Activated B cell treated with CpG ODN at 0.5 μM for 24 hours (primary cell): ENCODE measurements around the gene IGFBP6. TPM values are rescaled to one million over a fixed set of nuclear protein-coding genes. Genes with fewer than 3 reads are reported as not detected.

Experiments used
- ATAC-seq: fragments of 200-7000 bp; cut with Tn5 transposase; one replicate; pipeline ENCODE4 v1.10.0; 2021; ENCODE audit warnings: low read depth, mild to moderate bottlenecking, moderate library complexity
- CTCF ChIA-PET: fragments of 350-600 bp; sonication (Branson Sonifier 250); formaldehyde crosslinking; loops from one replicate; lab custom pipeline; 2021; ENCODE audit warnings: antibody characterized with exemption; lab: Charles Lee
- POLR2A ChIA-PET: fragments of 350-600 bp; sonication (Branson Sonifier 250); formaldehyde crosslinking; loops from one replicate; lab custom pipeline; 2021; ENCODE audit warnings: antibody characterized with exemption; lab: Charles Lee
- DNase-seq: peaks from one replicate; pipeline ENCODE4 v3.0.0; 2022
- H3K27ac Mint-ChIP-seq: one replicate; pipeline ENCODE4 v1.8.0; 2020; ENCODE audit warnings: mixed read lengths
- H3K27me3 Mint-ChIP-seq: one replicate; pipeline ENCODE4 v1.8.0; 2021; ENCODE audit warnings: mixed read lengths
- H3K36me3 Mint-ChIP-seq: one replicate; pipeline ENCODE4 v1.8.0; 2021; ENCODE audit warnings: low read depth, mixed read lengths
- H3K4me1 Mint-ChIP-seq: one replicate; pipeline ENCODE4 v1.8.0; 2021; ENCODE audit warnings: mixed read lengths
- H3K4me3 Mint-ChIP-seq: one replicate; pipeline ENCODE4 v1.8.0; 2020; ENCODE audit warnings: mild to moderate bottlenecking, mixed read lengths
- H3K9me3 Mint-ChIP-seq: one replicate; pipeline ENCODE4 v1.8.0; 2020; ENCODE audit warnings: mixed read lengths
- CTCF ChIP-seq: fragments of 200-600 bp; IDR thresholded peaks from one replicate; pipeline ENCODE4 v1.8.0; 2022; ENCODE audit warnings: antibody characterized with exemption, mild to moderate bottlenecking
- intact Hi-C: fragments of 100-400 bp; cut with micrococcal nuclease; formaldehyde crosslinking; loops from one replicate; pipeline ENCODE4 v1.15.1; 2024
- total RNA-seq: library from RNA; stranded (reverse); gene quantifications from 2 replicates; pipeline ENCODE4 v1.2.3, GENCODE V29; 2022

IGFBP6 gene
- total RNA-seq, 1 donor from 2014 or later = not detected

- TF ChIP-seq CTCF = no peak
- intact Hi-C loops = loop anchor here (5.0 kb wide), 2 partner anchors 47 to 132 kb away; partner anchors contain the start of genes CSAD, IGFBP6 and ZNF740
Measured at GRCh38 chr12:53050426-53051057, 46.9 kb upstream of the IGFBP6 start.

GRCh38 chr12:53051058-53051880 is 46.2 kb upstream of the IGFBP6 start:
- DNase-seq = no peak
- H3K36me3 Mint-ChIP-seq = peaks cover 5% of the 10 kb centered on the region
- no peak overlapping the region for H3K4me3 Mint-ChIP-seq
- intact Hi-C loops = loop anchor here (5.0 kb wide), 2 partner anchors 46 to 131 kb away; partner anchors contain the start of genes CSAD, IGFBP6 and ZNF740
- peaks cover 18% of the 10 kb centered on the region for H3K4me1 Mint-ChIP-seq
- ATAC-seq = no peak
- no peak for TF ChIP-seq CTCF
- H3K9me3 Mint-ChIP-seq = no peaks in the 10 kb centered on the region
- ChIA-PET CTCF (no interaction called here), POLR2A (no interaction called here)
- H3K27ac Mint-ChIP-seq = no peak overlapping the region
- H3K27me3 Mint-ChIP-seq = no peaks in the 10 kb centered on the region

More at GRCh38 chr12:53050426-53051057, 46.9 kb upstream of the IGFBP6 start:
- CTCF ChIA-PET = no interaction called here
- Mint-ChIP-seq H3K4me1 (peaks cover 19% of the 10 kb centered on the region), H3K4me3 (no peak overlapping the region), H3K27me3 (no peaks in the 10 kb centered on the region), H3K36me3 (peaks cover 5% of the 10 kb centered on the region), H3K9me3 (no peaks in the 10 kb centered on the region), H3K27ac (no peak overlapping the region)
- POLR2A ChIA-PET = no interaction called here
- DNase-seq (no peak), ATAC-seq (no peak)

GRCh38 chr12:53051881-53052412 is 45.5 kb upstream of the IGFBP6 start:
- DNase-seq (no peak), ATAC-seq (no peak)
- ChIA-PET POLR2A (interaction anchor here (0.6 kb wide), 1 partner anchor 39 kb away, joined by 4 read pairs; no protein-coding TSS in a partner anchor), CTCF (no interaction called here)
- Mint-ChIP-seq H3K27me3 (no peaks in the 10 kb centered on the region), H3K27ac (no peak overlapping the region), H3K9me3 (no peaks in the 10 kb centered on the region), H3K36me3 (peaks cover 2% of the 10 kb centered on the region), H3K4me1 (peaks cover 12% of the 10 kb centered on the region), H3K4me3 (no peak overlapping the region)
- TF ChIP-seq CTCF = no peak
- intact Hi-C loops = loop anchor here (5.0 kb wide), 2 partner anchors 45 to 130 kb away; partner anchors contain the start of genes CSAD, IGFBP6 and ZNF740

- Mint-ChIP-seq H3K27ac (no peak overlapping the region), H3K4me1 (peaks cover 12% of the 10 kb centered on the region), H3K9me3 (no peaks in the 10 kb centered on the region), H3K27me3 (peaks cover 2% of the 10 kb centered on the region), H3K4me3 (no peak overlapping the region), H3K36me3 (peaks cover 2% of the 10 kb centered on the region)
- TF ChIP-seq CTCF = no peak
- intact Hi-C loops = loop anchor here (5.0 kb wide), 2 partner anchors 45 to 130 kb away; partner anchors contain the start of genes CSAD, IGFBP6 and ZNF740
- POLR2A ChIA-PET = interaction anchor here (0.6 to 2.2 kb wide), 2 partner anchors 39 to 46 kb away, joined by 4 to 10 read pairs; partner anchors contain the start of gene EIF4B
- CTCF ChIA-PET = no interaction called here
- ATAC-seq = no peak
- no peak for DNase-seq
Measured at GRCh38 chr12:53052419-53053217, 44.8 kb upstream of the IGFBP6 start.
